C4-2B (cell line): ENCODE results near the gene BRD7.

Experiments used
- H3K27ac ChIP-seq: fragments of 450-650 bp; 2 replicates; pipeline ENCODE4 v1.5.1; 2017
- CTCF ChIP-seq: fragments of 450-650 bp; conservative IDR thresholded peaks from 2 replicates; pipeline ENCODE4 v1.5.1; 2017; ENCODE audit warnings: mild to moderate bottlenecking
- ZFX ChIP-seq: fragments of 450-650 bp; IDR thresholded peaks from 2 replicates; pipeline ENCODE4 v1.6.1; 2017

BRD7 gene

GRCh38 chr16:50316848-50317630 lies 51.7 kb downstream of the BRD7 start:
- TF ChIP-seq CTCF (no peak), ZFX (no peak)
- H3K27ac ChIP-seq: no peak overlapping the region

GRCh38 chr16:50316102-50316847 lies 52.5 kb downstream of the BRD7 start:
- H3K27ac ChIP-seq: no peak overlapping the region
- TF ChIP-seq CTCF (no peak), ZFX (no peak)

DNA sequence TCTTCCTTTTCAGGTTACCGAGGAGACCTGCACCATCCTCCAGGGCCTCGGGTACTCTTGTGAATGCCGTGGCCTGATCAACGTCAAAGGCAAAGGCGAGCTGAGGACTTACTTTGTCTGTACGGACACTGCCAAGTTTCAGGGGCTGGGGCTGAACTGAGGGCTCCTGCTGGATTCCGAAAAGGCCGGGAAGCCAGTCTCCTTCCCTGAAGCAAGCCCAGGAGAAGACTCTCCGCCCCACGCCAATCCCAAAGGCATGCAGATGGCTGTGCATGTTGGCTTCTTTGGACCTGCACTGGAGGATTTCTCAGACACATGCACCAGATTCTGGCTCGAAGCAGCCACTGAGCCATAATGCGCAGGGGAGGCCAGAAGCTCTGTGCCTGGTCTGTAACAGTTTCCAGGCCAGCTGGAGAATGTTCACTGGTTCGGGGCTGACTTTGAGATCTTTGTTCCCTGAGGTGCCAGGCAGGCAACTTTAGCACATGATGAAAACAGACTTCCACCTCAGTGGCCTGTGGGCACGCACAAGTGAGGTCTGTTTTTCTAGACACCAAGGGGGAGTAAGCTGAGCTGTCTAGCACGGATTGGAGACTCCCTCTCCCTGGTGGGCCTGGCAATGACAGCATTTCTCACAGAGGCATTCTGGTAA lies 53.3 kb downstream of the BRD7 start:
- no peak for TF ChIP-seq ZFX
- no peak for TF ChIP-seq CTCF
- no peak overlapping the region for H3K27ac ChIP-seq

DNA sequence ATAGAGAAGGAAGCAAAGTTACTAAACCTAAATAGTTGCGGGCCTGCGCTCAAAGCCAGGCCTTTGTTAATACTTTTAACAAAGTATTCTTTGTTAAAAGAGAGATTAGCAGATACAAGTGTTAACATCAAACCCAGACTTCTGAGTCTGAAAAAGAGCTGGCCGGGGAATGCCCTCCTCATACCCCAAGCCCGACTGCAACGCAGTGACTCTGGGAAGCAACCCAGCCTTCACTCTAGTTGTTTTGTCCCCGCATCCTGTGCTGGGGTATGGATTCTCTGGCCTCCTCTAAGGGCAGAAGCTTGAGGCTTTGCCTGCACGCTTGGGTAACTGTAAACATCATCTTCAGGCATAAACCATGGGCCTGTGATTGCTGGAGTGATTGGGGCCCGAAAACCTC lies 54.1 kb downstream of the BRD7 start:
- TF ChIP-seq ZFX (no peak), CTCF (no peak)
- no peak overlapping the region for H3K27ac ChIP-seq

DNA sequence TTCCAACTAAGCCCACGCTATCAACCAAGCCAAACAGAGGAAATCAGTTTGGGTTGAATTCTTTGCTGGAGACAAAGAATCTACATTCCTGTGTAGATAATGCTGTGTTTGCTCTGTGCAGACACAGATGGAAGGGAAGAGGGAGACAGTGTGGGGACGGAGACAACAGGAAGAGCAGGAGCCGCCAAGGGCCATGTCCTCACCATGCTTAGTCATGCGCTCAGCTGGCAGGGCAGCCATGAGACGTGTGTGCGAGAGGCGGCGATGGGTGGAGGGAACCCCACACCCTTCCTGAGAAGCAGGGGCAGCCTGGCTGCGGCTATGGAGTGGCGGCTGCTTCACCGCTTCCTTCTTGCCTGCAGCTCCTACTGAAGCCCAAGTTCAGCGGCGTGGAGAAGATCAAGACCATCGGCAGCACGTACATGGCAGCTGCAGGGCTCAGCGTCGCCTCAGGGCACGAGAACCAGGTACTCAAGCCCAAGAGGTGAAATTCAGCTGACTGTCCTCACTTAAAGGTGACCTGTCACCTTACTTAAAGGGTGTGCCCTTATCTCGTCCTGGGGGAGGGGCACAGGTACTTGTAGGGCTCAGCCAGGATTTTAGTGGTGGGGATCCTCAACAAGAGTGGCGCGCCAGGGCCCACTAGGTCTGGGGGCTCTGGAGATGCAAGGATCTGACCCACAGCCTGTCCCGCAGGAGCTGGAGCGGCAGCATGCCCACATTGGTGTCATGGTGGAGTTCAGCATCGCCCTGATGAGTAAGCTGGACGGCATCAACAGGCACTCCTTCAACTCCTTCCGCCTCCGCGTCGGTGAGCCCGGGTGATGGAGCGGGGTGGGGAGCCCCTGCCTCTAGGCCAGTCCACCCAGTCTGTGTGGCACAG lies 55.0 kb downstream of the BRD7 start:
- no peak for TF ChIP-seq ZFX
- TF ChIP-seq CTCF: no peak
- H3K27ac ChIP-seq: no peak overlapping the region

- TF ChIP-seq CTCF (no peak), ZFX (no peak)
- H3K27ac ChIP-seq: no peak overlapping the region
These were observed 56.8 kb downstream of the BRD7 start for GRCh38 chr16:50311891-50312501.
